Measurements from ENCODE around the gene CD79B.
"Not testable (repeated sequence)": the region's sequence is repeated elsewhere in the genome, so short reads cannot be mapped to it uniquely, and the experiment has no call there.

CD79B gene

GRCh38 chr17:63911041-63911635 is 21.0 kb downstream of the CD79B start, which contains the start of gene CSHL1:
Gene CSHL1 (minus strand): TSS chr17:63911258. CDS start chr17:63911196, 62 bp downstream.
- DNase-seq (ENCODE audit: low read depth in 2 of 2), result no peak

- DNase-seq (ENCODE audit: low read depth in 2 of 2), result no peak
Observed at GRCh38 chr17:63910096-63910495, 22.0 kb downstream of the CD79B start.

GRCh38 chr17:63909586-63909985 is 22.5 kb downstream of the CD79B start:
- DNase-seq (ENCODE audit: low read depth in 2 of 2), result not testable (repeated sequence)

GRCh38 chr17:63907161-63907778 is 24.9 kb downstream of the CD79B start:
- DNase-seq (ENCODE audit: low read depth in 2 of 2), result not testable (repeated sequence)

- not testable (repeated sequence) for DNase-seq (ENCODE audit: low read depth in 2 of 2)
Observed at GRCh38 chr17:63904796-63905195, 27.3 kb downstream of the CD79B start.

GRCh38 chr17:63903787-63904201 is 28.3 kb downstream of the CD79B start:
- DNase-seq (ENCODE audit: low read depth in 2 of 2), result not testable (repeated sequence)

- not testable (repeated sequence) for DNase-seq (ENCODE audit: low read depth in 2 of 2)
Observed at GRCh38 chr17:63901971-63902370, 30.2 kb downstream of the CD79B start.

GRCh38 chr17:63898899-63899798 is 33.0 kb downstream of the CD79B start:
- DNase-seq (ENCODE audit: low read depth in 2 of 2), result not testable (repeated sequence)

GRCh38 chr17:63896524-63897354 is 35.4 kb downstream of the CD79B start, which contains the start of gene CSH1:
Gene CSH1 (minus strand): TSS chr17:63896574. CDS start chr17:63896511, 63 bp downstream.
- DNase-seq (ENCODE audit: low read depth in 2 of 2), result not testable (repeated sequence)

GRCh38 chr17:63894821-63895220 is 37.3 kb downstream of the CD79B start:
- DNase-seq (ENCODE audit: low read depth in 2 of 2), result not testable (repeated sequence)

GRCh38 chr17:63894021-63894420 is 38.1 kb downstream of the CD79B start:
- DNase-seq (ENCODE audit: low read depth in 2 of 2), result not testable (repeated sequence)

- DNase-seq (ENCODE audit: low read depth in 2 of 2), result not testable (repeated sequence)
Observed at GRCh38 chr17:63892316-63893037, 39.7 kb downstream of the CD79B start.

GRCh38 chr17:63889026-63889848 is 42.9 kb downstream of the CD79B start:
- not testable (repeated sequence) for DNase-seq (ENCODE audit: low read depth in 2 of 2)

- not testable (repeated sequence) for DNase-seq (ENCODE audit: low read depth in 2 of 2)
Observed at GRCh38 chr17:63885119-63885518, 47.0 kb downstream of the CD79B start.

- DNase-seq (ENCODE audit: low read depth in 2 of 2), result not testable (repeated sequence)
Observed at GRCh38 chr17:63882626-63883126, 49.5 kb downstream of the CD79B start.

GRCh38 chr17:63881935-63882601 is 50.1 kb downstream of the CD79B start, which contains the start of gene GH2:
Gene GH2 (minus strand): TSS chr17:63881944. CDS start chr17:63881801, 143 bp downstream.
- peak; percentile 20 to 41 for DNase-seq (ENCODE audit: low read depth in 2 of 2)

GRCh38 chr17:63881337-63881736 is 50.8 kb downstream of the CD79B start:
- DNase-seq (ENCODE audit: low read depth in 2 of 2), result not testable (repeated sequence)

- DNase-seq (ENCODE audit: low read depth in 2 of 2), result no peak
Observed at GRCh38 chr17:63880706-63881105, 51.4 kb downstream of the CD79B start.
